Measurements from ENCODE around the gene DPYSL5. TPM values are rescaled to one million over a fixed set of nuclear protein-coding genes. Genes with fewer than 3 reads are reported as not detected.
"Not testable (repeated sequence)": the region's sequence is repeated elsewhere in the genome, so short reads cannot be mapped to it uniquely, and the experiment has no call there.

The DPYSL5 gene
- total and polyA plus RNA-seq, 2 donors (not counting 3 experiments of a cell fraction or from before 2014, with no cell fraction given) = not detected

GRCh38 chr2:26880910-26881435 is 33.0 kb downstream of the DPYSL5 start:
- intact Hi-C loops (cut with micrococcal nuclease) = no loop called here
- no peak for DNase-seq (ENCODE audit: low read depth, low spot score)

GRCh38 chr2:26882220-26882619 is 34.3 kb downstream of the DPYSL5 start:
- BruUV-seq (replicated peaks); H3K36me3 ChIP-seq (ENCODE audit: control insufficient read depth in 2 of 2, extremely low read depth in 1 of 2, insufficient read depth in 2 of 2, low read length in 2 of 2): not testable (repeated sequence)

More at GRCh38 chr2:26880910-26881435, 33.0 kb downstream of the DPYSL5 start:
- ChIA-PET CTCF (no interaction called here), POLR2A (no interaction called here)
- no peak overlapping the region for H3K4me2 ChIP-seq (ENCODE audit: insufficient read depth, low read length)
- H3K27ac ChIP-seq (ENCODE audit: insufficient read depth, low read depth, low read length) = no peak overlapping the region
- no peak overlapping the region for H3K4me3 ChIP-seq (replicated peaks in 1 of 3; ENCODE audit: insufficient read depth in 1 of 3, low read depth in 1 of 3, low read length in 3 of 3)
- no peak for FAIRE-seq
- H3K79me2 ChIP-seq (ENCODE audit: control insufficient read depth, insufficient read depth, low read length) = no peaks in the 10 kb centered on the region
- no peak overlapping the region for H2AFZ ChIP-seq (ENCODE audit: low read depth, low read length)
- no peak overlapping the region for H3K9ac ChIP-seq (replicated peaks; ENCODE audit: extremely low read depth, insufficient read depth, low read length)
- H3K9me1 ChIP-seq (replicated peaks; ENCODE audit: control insufficient read depth, extremely low read depth, insufficient read depth, low read length) = no peaks in the 10 kb centered on the region
- H3K4me1 ChIP-seq (ENCODE audit: control insufficient read depth, extremely low read depth, insufficient read depth, low read length) = no peaks in the 10 kb centered on the region
- dilution Hi-C loops (cut with MboI; ENCODE audit: extremely low pct_ligation_motif_present, low sequenced_read_pairs) = no loop called here
- H3K27me3 ChIP-seq (ENCODE audit: control insufficient read depth in 2 of 2, insufficient read depth in 2 of 2, low read length in 2 of 2) = peaks cover 3 to 6% of the 10 kb centered on the region in 2 experiments
- no TSS peak for BruUV-seq (replicated peaks)
- H4K20me1 ChIP-seq (replicated peaks; ENCODE audit: control insufficient read depth, extremely low read depth, insufficient read depth, low read length) = no peaks in the 10 kb centered on the region
- H3K9me3 ChIP-seq (replicated peaks; ENCODE audit: control insufficient read depth, insufficient read depth, low read length) = no peaks in the 10 kb centered on the region
- TF ChIP-seq POLR2A (IDR thresholded peaks at IDR 0.05; ENCODE audit: low read depth, low read length) = no peak
- TF ChIP-seq FOS (IDR thresholded peaks at IDR 0.05; ENCODE audit: borderline replicate concordance, insufficient read depth, low read length) = no peak
- TF ChIP-seq MYC (IDR thresholded peaks at IDR 0.05; ENCODE audit: low read depth, low read length) = no peak
- no peak for TF ChIP-seq MAX (IDR thresholded peaks at IDR 0.05; ENCODE audit: insufficient read depth, insufficient read length)
- no peak for TF ChIP-seq CTCF (IDR thresholded peaks at IDR 0.05; ENCODE audit: extremely low read depth in 1 of 2, insufficient read depth in 1 of 2, low read depth in 1 of 2, low read length in 2 of 2)
- TF ChIP-seq POLR2AphosphoS5 (IDR thresholded peaks at IDR 0.05; ENCODE audit: insufficient read depth, low read depth, low read length) = no peak
- TF ChIP-seq GATA2 (IDR thresholded peaks at IDR 0.05; ENCODE audit: insufficient read depth, insufficient read length, low read depth, low read length) = no peak
- TF ChIP-seq EZH2 (IDR thresholded peaks at IDR 0.05; ENCODE audit: borderline replicate concordance, low read depth, low read length, severe bottlenecking) = no peak
- TF ChIP-seq JUN (IDR thresholded peaks at IDR 0.05; ENCODE audit: borderline replicate concordance, insufficient read depth, insufficient read length, low read depth) = no peak
- no peaks in the 10 kb centered on the region for H3K36me3 ChIP-seq (ENCODE audit: control insufficient read depth in 2 of 2, extremely low read depth in 1 of 2, insufficient read depth in 2 of 2, low read length in 2 of 2)

More at GRCh38 chr2:26882220-26882619, 34.3 kb downstream of the DPYSL5 start:
- H3K27me3 ChIP-seq (ENCODE audit: control insufficient read depth in 2 of 2, insufficient read depth in 2 of 2, low read length in 2 of 2); H3K9ac ChIP-seq (replicated peaks; ENCODE audit: extremely low read depth, insufficient read depth, low read length); H4K20me1 ChIP-seq (replicated peaks; ENCODE audit: control insufficient read depth, extremely low read depth, insufficient read depth, low read length); H3K79me2 ChIP-seq (ENCODE audit: control insufficient read depth, insufficient read depth, low read length); H3K4me3 ChIP-seq (replicated peaks in 1 of 3; ENCODE audit: insufficient read depth in 1 of 3, low read depth in 1 of 3, low read length in 3 of 3); H3K4me1 ChIP-seq (ENCODE audit: control insufficient read depth, extremely low read depth, insufficient read depth, low read length); POLR2A ChIA-PET; DNase-seq (ENCODE audit: low read depth, low spot score); dilution Hi-C loops (cut with MboI; ENCODE audit: extremely low pct_ligation_motif_present, low sequenced_read_pairs); CTCF ChIA-PET; H3K9me1 ChIP-seq (replicated peaks; ENCODE audit: control insufficient read depth, extremely low read depth, insufficient read depth, low read length); FAIRE-seq; H3K9me3 ChIP-seq (replicated peaks; ENCODE audit: control insufficient read depth, insufficient read depth, low read length); intact Hi-C loops (cut with micrococcal nuclease); H3K4me2 ChIP-seq (ENCODE audit: insufficient read depth, low read length); H3K27ac ChIP-seq (ENCODE audit: insufficient read depth, low read depth, low read length); H2AFZ ChIP-seq (ENCODE audit: low read depth, low read length): not testable (repeated sequence)
